Body of pancreas (tissue), 4 donors: ENCODE results near the gene ADGRG3. TPM values are rescaled to one million over a fixed set of nuclear protein-coding genes. Genes with fewer than 3 reads are reported as not detected.
"Not testable (repeated sequence)": the region's sequence is repeated elsewhere in the genome, so short reads cannot be mapped to it uniquely, and the experiment has no call there.

ENCODE experiments used
- ATAC-seq: fragments of 150-250 bp; one replicate; pipeline ENCODE4 v1.9.1; 2016
- DNase-seq, 4 donors: peaks; one replicate each; pipeline ENCODE4 v3.0.0-alpha.2; 2019
- H3K27ac ChIP-seq, 4 donors: fragments of 200-600 bp; sonication (generic); 1 replicate in 3 of 4; 2 replicates in 1 of 4; pipeline versions ENCODE4 v1.5.1 to v1.6.1; 2016 to 2019; ENCODE audit warnings: mild to moderate bottlenecking in 1 of 4, mixed read lengths in 1 of 4, moderate library complexity in 1 of 4
- H3K27me3 ChIP-seq, 2 donors: fragments of 200-600 bp; sonication (generic); one replicate each; pipeline ENCODE4 v1.6.0; 2016; ENCODE audit warnings: mild to moderate bottlenecking in 1 of 2
- H3K36me3 ChIP-seq, 2 donors: fragments of 200-600 bp; sonication (generic); replicated peaks in 1 of 2; 2 replicates each; pipeline ENCODE4 v1.5.1; 2016; ENCODE audit warnings: low read depth in 2 of 2; ENCODE audit not compliant: insufficient read depth in 1 of 2
- H3K4me1 ChIP-seq: fragments of 200-600 bp; sonication (generic); one replicate; pipeline ENCODE4 v1.6.0; 2016
- H3K4me3 ChIP-seq, 2 donors: fragments of 200-600 bp; sonication (generic); 1 replicate in 1 of 2; 2 replicates in 1 of 2; pipeline ENCODE4 v1.5.1; 2016 to 2019
- H3K9me3 ChIP-seq, 3 donors: fragments of 200-600 bp; sonication (generic); 1 replicate in 2 of 3; 2 replicates in 1 of 3; pipeline ENCODE4 v1.5.1; 2016
- CTCF ChIP-seq, 7 experiments: fragments of 450-650 bp in 4 of 7; fragments of 200-600 bp in 3 of 7; sonication (generic) in 3 of 7; IDR thresholded peaks; one replicate each; pipeline ENCODE4 v1.5.1; 2016 to 2019; ENCODE audit warnings: antibody characterized with exemption in 7 of 7
- POLR2A ChIP-seq, 3 donors: fragments of 450-650 bp; IDR thresholded peaks; one replicate each; pipeline ENCODE4 v1.6.1; 2016; ENCODE audit warnings: antibody characterized with exemption in 3 of 3, mild to moderate bottlenecking in 2 of 3
- WGBS, 2 donors: methylation state at CpG; one replicate each; pipeline ENCODE4 v1.1.5; 2017; 5-methylcytosine and 5-hydroxymethylcytosine counted together
- intact Hi-C: fragments of 100-400 bp; cut with DNase I; formaldehyde crosslinking; loops from one replicate; pipeline ENCODE4 v1.15.1; 2023
- total RNA-seq, 2 donors: library from RNA; depleted of rRNA; stranded (reverse); fragments of >200 nt; gene quantifications; one replicate each; pipeline ENCODE4 v1.1.0, GENCODE V29; 2016

The ADGRG3 gene
- total RNA-seq, 2 donors from 2014 or later, result 2.0 to 6.0 TPM

- Histone ChIP-seq H3K9me3 (no peaks in the 10 kb centered on the region), H3K4me3 (no peak overlapping the region), H3K4me1 (no peaks in the 10 kb centered on the region), H3K27ac (no peak overlapping the region), H3K27me3 (no peaks in the 10 kb centered on the region), H3K36me3 (no peaks in the 10 kb centered on the region)
- TF ChIP-seq POLR2A (IDR thresholded peaks at IDR 0.05) (no peak), CTCF (IDR thresholded peaks at IDR 0.05) (no peak)
- intact Hi-C loops, result loop anchor here (5.0 kb wide), 1 partner anchor 75 kb away; no protein-coding TSS in a partner anchor
- DNase-seq (no peak), ATAC-seq (no peak)
- WGBS, 2 donors, result 50 to 80% methylated on average over 1 to 4 of the region's 4 CpGs
These were observed 59.5 kb downstream of the ADGRG3 start for GRCh38 chr16:57727610-57728009.

- H3K4me3 ChIP-seq, result no peak overlapping the region
- no peaks in the 10 kb centered on the region for H3K4me1 ChIP-seq
- H3K36me3 ChIP-seq, result no peaks in the 10 kb centered on the region
- ATAC-seq (no peak), DNase-seq (no peak)
- no peaks in the 10 kb centered on the region for H3K9me3 ChIP-seq
- intact Hi-C loops, result loop anchor here (5.0 kb wide), 1 partner anchor 76 kb away; no protein-coding TSS in a partner anchor
- WGBS, 2 donors, result 97% methylated on average over 4 to 14 of the region's 14 CpGs
- no peaks in the 10 kb centered on the region for H3K27me3 ChIP-seq
- no peak overlapping the region for H3K27ac ChIP-seq
- TF ChIP-seq CTCF (IDR thresholded peaks at IDR 0.05) (no peak), POLR2A (IDR thresholded peaks at IDR 0.05) (no peak)
These were observed 60.5 kb downstream of the ADGRG3 start for GRCh38 chr16:57728336-57729181.

GRCh38 chr16:57729182-57729484 lies 61.0 kb downstream of the ADGRG3 start:
- no peaks in the 10 kb centered on the region for H3K9me3 ChIP-seq
- 75 to 89% methylated on average over 1 of the region's 1 CpG for WGBS, 2 donors
- DNase-seq (no peak), ATAC-seq (no peak)
- H3K4me1 ChIP-seq, result no peaks in the 10 kb centered on the region
- no peak for TF ChIP-seq POLR2A (IDR thresholded peaks at IDR 0.05)
- H3K27me3 ChIP-seq, result no peaks in the 10 kb centered on the region
- H3K27ac ChIP-seq, result no peak overlapping the region
- H3K36me3 ChIP-seq, result no peaks in the 10 kb centered on the region
- no peak overlapping the region for H3K4me3 ChIP-seq
- intact Hi-C loops, result loop anchor here (5.0 kb wide), 1 partner anchor 77 kb away; no protein-coding TSS in a partner anchor

- H3K9me3 ChIP-seq, H3K27ac ChIP-seq, H3K36me3 ChIP-seq, H3K27me3 ChIP-seq, H3K4me3 ChIP-seq, ATAC-seq, H3K4me1 ChIP-seq, DNase-seq: not testable (repeated sequence)
- intact Hi-C loops, result loop anchor here (5.0 kb wide), 1 partner anchor 78 kb away; no protein-coding TSS in a partner anchor
- WGBS, 2 donors, result 87% methylated on average over 5 to 6 of the region's 6 CpGs
These were observed 61.7 kb downstream of the ADGRG3 start for GRCh38 chr16:57729852-57730251.

GRCh38 chr16:57730771-57731730 lies 62.9 kb downstream of the ADGRG3 start:
- H3K36me3 ChIP-seq, result no peaks in the 10 kb centered on the region
- DNase-seq, result no peak
- no peak for ATAC-seq
- H3K4me3 ChIP-seq, result no peak overlapping the region
- H3K27me3 ChIP-seq, result no peaks in the 10 kb centered on the region
- no peak for TF ChIP-seq CTCF (IDR thresholded peaks at IDR 0.05)
- TF ChIP-seq POLR2A (IDR thresholded peaks at IDR 0.05), result no peak
- H3K9me3 ChIP-seq, result no peaks in the 10 kb centered on the region
- WGBS, 2 donors, result 74 to 76% methylated on average over 11 to 13 of the region's 13 CpGs
- intact Hi-C loops, result no loop called here
- H3K4me1 ChIP-seq, result peaks cover 7% of the 10 kb centered on the region
- no peak overlapping the region for H3K27ac ChIP-seq
